Activated naive CD4-positive, alpha-beta T cell (primary cell): ENCODE data around the gene ARF6.

Experiments used
- DNase-seq, 4 experiments: peaks; one replicate each; lab custom pipeline; 2025; lab: John Stamatoyannopoulos, UW

The ARF6 gene

DNA sequence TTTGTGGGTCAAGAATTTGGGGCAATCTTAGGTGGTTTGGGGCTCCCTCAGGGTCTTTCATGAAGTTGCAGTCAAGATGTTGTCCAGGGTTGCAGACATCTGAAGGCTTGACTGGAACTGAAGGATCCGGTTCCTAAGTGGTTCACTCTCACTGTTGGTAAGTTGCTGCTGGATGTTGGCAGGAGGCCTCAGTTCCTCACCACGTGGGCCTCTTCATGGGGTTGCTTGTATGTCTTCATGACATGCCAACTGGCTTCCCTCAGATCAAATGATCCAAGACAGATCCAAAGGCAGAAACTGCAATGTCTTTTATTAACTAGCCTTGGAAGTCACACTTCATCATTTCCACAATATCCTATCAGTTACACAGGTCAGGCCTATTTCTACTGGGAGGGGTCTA, 49.2 kb downstream of the ARF6 start:
- no peak for DNase-seq

DNA sequence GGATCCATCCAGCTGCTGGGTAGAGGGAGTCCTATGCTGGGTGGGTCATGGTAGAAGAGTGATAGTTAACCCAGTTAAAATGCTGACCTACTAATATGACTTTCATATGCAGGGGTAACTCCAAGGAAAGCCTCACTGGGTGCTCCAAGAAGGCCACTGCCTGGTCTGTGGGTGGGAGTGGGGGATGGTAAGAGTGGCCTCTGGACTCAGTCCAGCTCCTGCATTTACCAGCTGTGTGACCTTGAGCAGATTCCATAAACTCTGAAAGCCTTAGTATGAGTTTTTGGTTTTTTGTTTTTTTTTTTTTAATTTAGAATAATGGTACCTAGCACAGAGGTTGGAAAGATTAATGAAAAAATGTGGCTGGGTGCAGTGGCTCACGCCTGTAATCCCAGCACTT, 51.6 kb downstream of the ARF6 start:
- DNase-seq, result no peak

DNA sequence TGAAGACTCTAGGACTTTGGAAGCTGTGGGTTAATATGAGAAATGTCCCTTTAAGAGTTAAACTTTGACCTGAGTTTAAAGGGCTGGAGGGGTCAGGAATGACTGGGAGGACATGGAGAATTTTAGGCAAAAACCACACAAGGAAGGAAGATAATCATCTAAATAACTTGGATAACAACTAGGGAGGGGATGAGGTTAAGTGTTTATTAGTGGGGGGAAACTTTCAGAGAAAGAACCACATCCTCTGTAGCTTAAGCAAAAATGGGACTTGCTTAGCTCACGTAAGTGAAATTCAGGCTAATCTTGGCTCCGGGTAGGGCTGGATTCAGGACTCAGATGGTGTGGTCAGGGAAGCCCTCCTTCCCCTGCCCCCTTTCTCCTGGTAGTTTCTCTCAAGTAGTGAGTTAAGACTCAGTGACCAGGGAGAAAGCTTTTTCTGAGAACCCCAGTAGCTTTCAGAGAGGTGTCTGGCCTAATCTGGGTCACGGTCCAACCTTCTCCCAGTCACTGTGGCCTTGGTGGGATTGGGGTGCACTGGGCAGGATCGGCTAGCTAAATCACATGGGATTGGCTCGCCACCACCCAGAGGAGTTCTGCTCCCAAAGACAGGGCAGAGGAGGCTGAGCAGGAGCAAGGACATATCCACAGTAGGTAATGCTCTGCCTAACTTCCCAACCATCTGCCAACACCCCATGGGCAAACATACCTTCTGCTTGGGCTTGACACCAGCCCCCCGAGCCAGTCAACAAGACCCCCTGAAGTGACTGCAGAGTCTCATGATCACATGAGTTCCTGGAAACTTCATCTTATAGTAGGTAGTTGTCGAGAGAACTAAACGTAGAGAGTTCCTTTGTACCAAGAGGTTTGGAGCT, 52.8 kb downstream of the ARF6 start:
- DNase-seq, result no peak
